Uterus (tissue), 4 donors: ENCODE measurements around the gene TMEM30B. TPM values are rescaled to one million over a fixed set of nuclear protein-coding genes. Genes with fewer than 3 reads are reported as not detected.

Source experiments
- DNase-seq, 2 donors: peaks; one replicate each; pipeline ENCODE4 v3.0.0-alpha.2; 2019 to 2020
- H3K27ac ChIP-seq, 2 donors: fragments of 200-600 bp; sonication (generic); 1 replicate in 1 of 2; 2 replicates in 1 of 2; pipeline ENCODE4 v1.5.1; 2016 to 2018
- H3K27me3 ChIP-seq, 2 donors: fragments of 200-600 bp; sonication (generic); one replicate each; pipeline ENCODE4 v1.5.1; 2018 to 2019; ENCODE audit warnings: control low read depth in 1 of 2
- H3K36me3 ChIP-seq, 2 donors: fragments of 200-600 bp; sonication (generic); one replicate each; pipeline ENCODE4 v1.5.1; 2019; ENCODE audit warnings: control low read depth in 1 of 2
- H3K4me1 ChIP-seq, 2 donors: fragments of 200-600 bp; sonication (generic); one replicate each; pipeline ENCODE4 v1.5.1; 2018 to 2019; ENCODE audit warnings: control low read depth in 1 of 2
- H3K4me3 ChIP-seq, 2 donors: fragments of 200-600 bp; sonication (generic); 1 replicate in 1 of 2; 2 replicates in 1 of 2; pipeline ENCODE4 v1.5.1; 2018 to 2019; ENCODE audit warnings: mild to moderate bottlenecking in 1 of 2
- H3K9me3 ChIP-seq, 2 donors: fragments of 200-600 bp; sonication (generic); one replicate each; pipeline ENCODE4 v1.5.1; 2019; ENCODE audit warnings: control low read depth in 1 of 2
- CTCF ChIP-seq, 4 experiments: fragments of 200-600 bp in 2 of 4; fragments of 450-650 bp in 2 of 4; sonication (generic) in 2 of 4; IDR thresholded peaks; one replicate each; pipeline ENCODE4 v1.5.1; 2016 to 2019; ENCODE audit warnings: antibody characterized with exemption in 4 of 4, mild to moderate bottlenecking in 2 of 4, moderate library complexity in 1 of 4
- POLR2A ChIP-seq, 2 donors: fragments of 450-650 bp; IDR thresholded peaks; one replicate each; pipeline ENCODE4 v1.6.1; 2016; ENCODE audit warnings: antibody characterized with exemption in 2 of 2, mild to moderate bottlenecking in 1 of 2, moderate library complexity in 1 of 2
- intact Hi-C: fragments of 100-400 bp; cut with DNase I; formaldehyde crosslinking; loops from one replicate; pipeline ENCODE4 v1.15.1; 2023; ENCODE audit warnings: low total_unique reads
- total RNA-seq, 4 donors: library from RNA; depleted of rRNA in 3 of 4; stranded (reverse); fragments of >200 nt in 3 of 4; gene quantifications; one replicate each; pipeline versions ENCODE4 v1.1.0 to v1.2.4, GENCODE V29; 2014 to 2023
- donor health status: DM: yes; HTN: yes; CAD: no.

TMEM30B gene
- total RNA-seq, 4 donors from 2014 or later: 1.8 to 6.4 (median 3.3) TPM

DNA sequence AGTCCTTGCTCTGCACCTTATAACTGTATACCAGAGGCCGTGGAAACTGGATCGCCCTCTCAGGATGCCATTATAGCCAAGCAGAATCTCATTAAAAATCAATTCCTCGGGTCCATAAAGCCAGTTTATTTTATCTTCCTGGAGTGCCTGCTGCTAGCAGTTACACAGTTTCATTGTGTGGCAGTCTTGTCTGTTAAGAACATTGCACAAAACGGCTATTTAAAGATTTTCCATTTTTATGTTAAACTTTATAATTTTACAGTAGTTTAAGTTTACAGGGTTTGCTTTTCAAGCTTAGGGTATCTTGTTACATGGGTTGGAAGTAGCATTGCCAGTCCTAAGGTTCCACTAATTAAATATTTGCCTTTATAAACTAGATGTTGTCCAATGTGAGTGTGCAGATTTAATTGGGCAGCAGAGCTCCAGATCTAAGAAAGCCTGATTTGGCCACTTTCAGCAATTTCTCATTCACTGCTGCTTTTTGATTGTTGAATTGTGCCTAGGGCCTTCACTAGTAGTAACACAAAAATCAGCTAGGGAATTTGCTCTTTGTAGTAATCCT, 17.0 kb downstream of the TMEM30B start:
- no peak overlapping the region for H3K27ac ChIP-seq
- H3K36me3 ChIP-seq: no peaks in the 10 kb centered on the region
- peaks cover 0 to 3% of the 10 kb centered on the region in 2 donors for H3K27me3 ChIP-seq
- no peaks in the 10 kb centered on the region for H3K4me1 ChIP-seq
- no peak for DNase-seq
- intact Hi-C loops: no loop called here
- TF ChIP-seq POLR2A (IDR thresholded peaks at IDR 0.05) (no peak), CTCF (IDR thresholded peaks at IDR 0.05) (no peak)
- no peak overlapping the region for H3K4me3 ChIP-seq
- H3K9me3 ChIP-seq: no peaks in the 10 kb centered on the region

DNA sequence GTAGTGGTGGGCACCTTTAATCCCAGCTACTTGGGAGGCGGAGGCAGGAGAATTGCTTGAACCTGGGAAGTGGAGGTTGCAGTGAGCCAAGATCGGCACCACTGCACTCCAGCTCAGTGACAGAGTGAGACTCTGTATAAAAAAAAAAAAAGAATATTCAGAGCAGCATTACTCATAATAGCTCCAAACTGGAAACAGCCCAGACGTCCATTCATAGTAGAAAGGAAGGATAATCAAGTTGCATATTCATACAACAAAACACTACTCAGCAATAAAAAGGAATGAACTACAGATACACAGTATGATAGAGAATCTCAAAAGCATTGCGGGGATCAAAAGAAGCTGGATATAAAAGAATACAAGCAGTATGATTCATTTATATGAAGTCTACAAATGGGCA, 19.1 kb downstream of the TMEM30B start:
- Histone ChIP-seq H3K4me3 (no peak overlapping the region), H3K27me3 (no peaks in the 10 kb centered on the region), H3K4me1 (no peaks in the 10 kb centered on the region), H3K27ac (no peak overlapping the region), H3K36me3 (no peaks in the 10 kb centered on the region), H3K9me3 (no peaks in the 10 kb centered on the region)
- intact Hi-C loops: no loop called here
- TF ChIP-seq CTCF (IDR thresholded peaks at IDR 0.05): no peak
- no peak for TF ChIP-seq POLR2A (IDR thresholded peaks at IDR 0.05)
- DNase-seq: no peak

DNA sequence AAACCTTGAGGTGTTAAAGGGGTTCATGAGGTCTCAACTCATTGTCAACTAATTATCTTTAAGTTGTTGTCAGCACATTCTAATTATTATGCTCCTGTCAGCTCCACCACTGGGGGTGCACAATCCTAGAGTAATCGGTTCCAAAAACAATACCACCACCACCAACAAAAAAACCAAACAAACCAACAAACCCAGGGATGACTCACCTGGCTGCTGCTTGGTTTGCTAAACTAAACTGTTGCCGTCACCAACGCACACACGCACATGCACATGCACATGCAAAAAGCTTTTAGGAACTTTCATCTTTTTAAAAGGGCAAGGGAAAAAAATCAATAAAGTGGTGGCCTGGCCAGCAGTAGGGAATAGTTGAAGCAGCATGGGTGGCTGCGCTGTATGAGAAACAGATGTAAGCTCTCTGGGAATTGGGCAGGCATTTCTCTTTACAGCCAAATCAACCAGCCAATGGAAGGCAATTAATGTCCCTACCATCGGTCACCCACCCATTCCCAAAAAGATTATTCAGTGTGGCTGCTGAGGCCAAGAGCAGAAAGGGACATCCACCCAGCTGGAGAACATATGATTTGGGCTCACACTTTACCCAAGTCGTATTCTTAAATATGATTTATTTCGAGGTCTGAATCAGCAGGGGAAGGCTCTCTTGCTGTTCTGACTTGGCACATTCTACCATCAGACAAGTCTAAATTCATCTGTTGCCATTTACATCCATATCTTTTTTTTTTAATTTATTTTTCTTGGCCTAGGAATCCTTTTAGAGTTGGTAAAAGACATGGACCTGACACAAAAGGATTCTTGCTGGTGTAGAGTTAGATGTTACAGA, 20.0 kb downstream of the TMEM30B start:
- no peak for DNase-seq
- intact Hi-C loops: no loop called here
- Histone ChIP-seq H3K9me3 (no peaks in the 10 kb centered on the region), H3K27ac (no peak overlapping the region), H3K36me3 (no peaks in the 10 kb centered on the region), H3K4me1 (no peaks in the 10 kb centered on the region), H3K27me3 (no peaks in the 10 kb centered on the region), H3K4me3 (no peak overlapping the region)
- TF ChIP-seq CTCF (IDR thresholded peaks at IDR 0.05) (no peak), POLR2A (IDR thresholded peaks at IDR 0.05) (no peak)

GRCh38 chr14:61258985-61259384, 22.2 kb downstream of the TMEM30B start:
- Histone ChIP-seq H3K27me3 (no peaks in the 10 kb centered on the region), H3K36me3 (no peaks in the 10 kb centered on the region), H3K9me3 (no peaks in the 10 kb centered on the region), H3K4me3 (no peak overlapping the region), H3K27ac (no peak overlapping the region), H3K4me1 (no peaks in the 10 kb centered on the region)
- DNase-seq: no peak
- intact Hi-C loops: no loop called here
- TF ChIP-seq POLR2A (IDR thresholded peaks at IDR 0.05): no peak

GRCh38 chr14:61257469-61258057, 23.6 kb downstream of the TMEM30B start:
- intact Hi-C loops: no loop called here

More at GRCh38 chr14:61257469-61258057, 23.6 kb downstream of the TMEM30B start:
- Histone ChIP-seq H3K4me3 (no peak overlapping the region), H3K9me3 (no peaks in the 10 kb centered on the region), H3K4me1 (no peaks in the 10 kb centered on the region), H3K27me3 (no peaks in the 10 kb centered on the region), H3K27ac (no peak overlapping the region), H3K36me3 (no peaks in the 10 kb centered on the region)
- no peak for TF ChIP-seq POLR2A (IDR thresholded peaks at IDR 0.05)
- no peak for TF ChIP-seq CTCF (IDR thresholded peaks at IDR 0.05)
- DNase-seq: no peak
